HG03354 (cell line): Measurements from ENCODE around the gene CA6.
"Not testable (repeated sequence)": the region's sequence is repeated elsewhere in the genome, so short reads cannot be mapped to it uniquely, and the experiment has no call there.

Experiments
- ATAC-seq: cut with Tn5 transposase; IDR thresholded peaks from one replicate; pipeline ENCODE4 v1.9.1; 2021; ENCODE audit warnings: mild to moderate bottlenecking; ENCODE audit not compliant: unreplicated experiment, poor library complexity, severe bottlenecking

The CA6 gene

GRCh38 chr1:8965121-8965820 lies 19.6 kb downstream of the CA6 start:
- ATAC-seq: no peak

- no peak for ATAC-seq
These were observed 20.9 kb downstream of the CA6 start for GRCh38 chr1:8966606-8967005.

- not testable (repeated sequence) for ATAC-seq
These were observed 23.2 kb downstream of the CA6 start for GRCh38 chr1:8968902-8969301.

GRCh38 chr1:8969937-8970336 lies 24.3 kb downstream of the CA6 start:
- ATAC-seq: no peak

GRCh38 chr1:8970870-8971337 lies 25.2 kb downstream of the CA6 start:
- no peak for ATAC-seq

GRCh38 chr1:8974551-8974950 lies 28.9 kb downstream of the CA6 start:
- ATAC-seq: no peak

GRCh38 chr1:8976338-8976737 lies 30.7 kb downstream of the CA6 start:
- no peak for ATAC-seq

GRCh38 chr1:8976896-8977450 lies 31.3 kb downstream of the CA6 start:
- no peak for ATAC-seq

GRCh38 chr1:8980656-8981055 lies 35.0 kb downstream of the CA6 start:
- ATAC-seq: no peak

- ATAC-seq: no peak
These were observed 35.5 kb downstream of the CA6 start for GRCh38 chr1:8981169-8981568.

- ATAC-seq: no peak
These were observed 38.5 kb downstream of the CA6 start for GRCh38 chr1:8984203-8984602.

GRCh38 chr1:8984990-8985389 lies 39.3 kb downstream of the CA6 start:
- no peak for ATAC-seq

GRCh38 chr1:8985915-8986813 lies 40.5 kb downstream of the CA6 start:
- no peak for ATAC-seq

GRCh38 chr1:8986814-8987190 lies 41.1 kb downstream of the CA6 start:
- no peak for ATAC-seq

- ATAC-seq: no peak
These were observed 42.4 kb downstream of the CA6 start for GRCh38 chr1:8987881-8988617.

- ATAC-seq: no peak
These were observed 42.9 kb downstream of the CA6 start for GRCh38 chr1:8988618-8988967.

GRCh38 chr1:8989061-8989460 lies 43.4 kb downstream of the CA6 start:
- ATAC-seq: no peak

- no peak for ATAC-seq
These were observed 44.2 kb downstream of the CA6 start for GRCh38 chr1:8989821-8990220.

GRCh38 chr1:8992936-8993687 lies 47.4 kb downstream of the CA6 start:
- ATAC-seq: no peak
